ENCODE data around the gene MKI67. TPM values are rescaled to one million over a fixed set of nuclear protein-coding genes. Genes with fewer than 3 reads are reported as not detected.

The MKI67 gene
- total RNA-seq, 1 experiment from 2014 or later, result 111 TPM

- ChIA-PET POLR2A (no interaction called here), CTCF (interaction anchor here (1.6 kb wide), 1 partner anchor 32 kb away, joined by 5 read pairs; no protein-coding TSS in a partner anchor)
- Mint-ChIP-seq H3K4me1 (ENCODE audit: low read depth, unreplicated experiment) (no peaks in the 10 kb centered on the region), H3K9me3 (ENCODE audit: unreplicated experiment) (no peaks in the 10 kb centered on the region), H3K36me3 (ENCODE audit: insufficient read depth, unreplicated experiment) (peaks cover 55% of the 10 kb centered on the region), H3K27me3 (ENCODE audit: insufficient read depth, unreplicated experiment) (no peaks in the 10 kb centered on the region), H3K27ac (ENCODE audit: unreplicated experiment) (no peak overlapping the region), H3K4me3 (ENCODE audit: unreplicated experiment) (no peak overlapping the region)
- no TSS peak for BruUV-seq (replicated peaks)
- intact Hi-C loops (cut with micrococcal nuclease; ENCODE audit: unreplicated experiment), result no loop called here
- H3K4me3 ChIP-seq (ENCODE audit: low read depth, low read length), result no peak overlapping the region
- no peak for TF ChIP-seq CTCF (IDR thresholded peaks at IDR 0.05; ENCODE audit: insufficient read depth in 1 of 2, low read depth in 1 of 2, low read length in 1 of 2, severe bottlenecking in 1 of 2, unreplicated experiment in 1 of 2)
- DNase-seq, result no peak
- H3K4me1 ChIP-seq, result no peaks in the 10 kb centered on the region
- no peaks in the 10 kb centered on the region for H3K27me3 ChIP-seq (replicated peaks; ENCODE audit: control insufficient read depth, insufficient read depth, low read length)
- H3K36me3 ChIP-seq (ENCODE audit: control insufficient read depth, insufficient read depth, low read length), result peaks cover 7% of the 10 kb centered on the region; the same call in 1 of the 2 replicates
- no peaks in the 10 kb centered on the region for H3K9me3 ChIP-seq
Measured at GRCh38 chr10:128110339-128110738, 15.9 kb downstream of the MKI67 start.

GRCh38 chr10:128109707-128110106 is 16.5 kb downstream of the MKI67 start:
- H3K36me3 Mint-ChIP-seq (ENCODE audit: insufficient read depth, unreplicated experiment), result peaks cover 48% of the 10 kb centered on the region
- no peaks in the 10 kb centered on the region for H3K9me3 ChIP-seq
- no peaks in the 10 kb centered on the region for H3K27me3 ChIP-seq (replicated peaks; ENCODE audit: control insufficient read depth, insufficient read depth, low read length)
- no peak overlapping the region for H3K4me3 ChIP-seq (ENCODE audit: low read depth, low read length)
- no peaks in the 10 kb centered on the region for H3K4me1 ChIP-seq
- ChIA-PET POLR2A (no interaction called here), CTCF (no interaction called here)
- H3K9me3 Mint-ChIP-seq (ENCODE audit: unreplicated experiment), result no peaks in the 10 kb centered on the region
- H3K36me3 ChIP-seq (ENCODE audit: control insufficient read depth, insufficient read depth, low read length), result peaks cover 7% of the 10 kb centered on the region; the same call in 1 of the 2 replicates
- DNase-seq, result no peak
- no peaks in the 10 kb centered on the region for H3K4me1 Mint-ChIP-seq (ENCODE audit: low read depth, unreplicated experiment)
- no peak for TF ChIP-seq CTCF (IDR thresholded peaks at IDR 0.05; ENCODE audit: insufficient read depth in 1 of 2, low read depth in 1 of 2, low read length in 1 of 2, severe bottlenecking in 1 of 2, unreplicated experiment in 1 of 2)
- intact Hi-C loops (cut with micrococcal nuclease; ENCODE audit: unreplicated experiment), result no loop called here
- H3K27me3 Mint-ChIP-seq (ENCODE audit: insufficient read depth, unreplicated experiment), result no peaks in the 10 kb centered on the region
- no TSS peak for BruUV-seq (replicated peaks)
- H3K4me3 Mint-ChIP-seq (ENCODE audit: unreplicated experiment), result no peak overlapping the region
- H3K27ac Mint-ChIP-seq (ENCODE audit: unreplicated experiment), result no peak overlapping the region

- no TSS peak for BruUV-seq (replicated peaks)
- POLR2A ChIA-PET, result no interaction called here
Measured at GRCh38 chr10:128105383-128105782, 20.8 kb downstream of the MKI67 start.

More at GRCh38 chr10:128105383-128105782, 20.8 kb downstream of the MKI67 start:
- no peaks in the 10 kb centered on the region for H3K4me1 Mint-ChIP-seq (ENCODE audit: low read depth, unreplicated experiment)
- Histone ChIP-seq H3K9me3 (no peaks in the 10 kb centered on the region), H3K4me3 (ENCODE audit: low read depth, low read length) (no peak overlapping the region), H3K4me1 (no peaks in the 10 kb centered on the region), H3K36me3 (ENCODE audit: control insufficient read depth, insufficient read depth, low read length) (peaks cover 7% of the 10 kb centered on the region; the same call in 1 of the 2 replicates), H3K27me3 (replicated peaks; ENCODE audit: control insufficient read depth, insufficient read depth, low read length) (no peaks in the 10 kb centered on the region)
- H3K27me3 Mint-ChIP-seq (ENCODE audit: insufficient read depth, unreplicated experiment), result no peaks in the 10 kb centered on the region
- H3K27ac Mint-ChIP-seq (ENCODE audit: unreplicated experiment), result no peak overlapping the region
- H3K36me3 Mint-ChIP-seq (ENCODE audit: insufficient read depth, unreplicated experiment), result peaks cover 25% of the 10 kb centered on the region
- no peak for TF ChIP-seq CTCF (IDR thresholded peaks at IDR 0.05; ENCODE audit: insufficient read depth in 1 of 2, low read depth in 1 of 2, low read length in 1 of 2, severe bottlenecking in 1 of 2, unreplicated experiment in 1 of 2)
- no peak for DNase-seq
- CTCF ChIA-PET, result no interaction called here
- H3K9me3 Mint-ChIP-seq (ENCODE audit: unreplicated experiment), result no peaks in the 10 kb centered on the region
- intact Hi-C loops (cut with micrococcal nuclease; ENCODE audit: unreplicated experiment), result no loop called here
- H3K4me3 Mint-ChIP-seq (ENCODE audit: unreplicated experiment), result no peak overlapping the region

All from Caco-2 (cell line).